ENCODE results near the gene SLC5A4.
"Not testable (repeated sequence)": the region's sequence is repeated elsewhere in the genome, so short reads cannot be mapped to it uniquely, and the experiment has no call there.

The SLC5A4 gene

GRCh38 chr22:32267011-32267410 is 11.9 kb upstream of the SLC5A4 start:
- no peak for DNase-seq (ENCODE audit: low read depth)
- H3K4me3 ChIP-seq (ENCODE audit: low read depth, low read length): no peak overlapping the region
- TF ChIP-seq CTCF (conservative IDR thresholded peaks at IDR 0.05; ENCODE audit: low read depth, low read length): no peak

GRCh38 chr22:32265882-32266767 is 11.0 kb upstream of the SLC5A4 start:
- peak; percentile 94 for TF ChIP-seq CTCF (conservative IDR thresholded peaks at IDR 0.05; ENCODE audit: low read depth, low read length)
- no peak overlapping the region for H3K4me3 ChIP-seq (ENCODE audit: low read depth, low read length)
- DNase-seq (ENCODE audit: low read depth): peak; percentile 81

- not testable (repeated sequence) for H3K4me3 ChIP-seq (ENCODE audit: low read depth, low read length); DNase-seq (ENCODE audit: low read depth)
Measured at GRCh38 chr22:32263678-32264077, 8.5 kb upstream of the SLC5A4 start.

- no peak for DNase-seq (ENCODE audit: low read depth)
- no peak for TF ChIP-seq CTCF (conservative IDR thresholded peaks at IDR 0.05; ENCODE audit: low read depth, low read length)
Measured at GRCh38 chr22:32261306-32261705, 6.2 kb upstream of the SLC5A4 start.

GRCh38 chr22:32258791-32259190 is 3.6 kb upstream of the SLC5A4 start:
- no peak overlapping the region for H3K4me3 ChIP-seq (ENCODE audit: low read depth, low read length)
- no peak for DNase-seq (ENCODE audit: low read depth)
- no peak for TF ChIP-seq CTCF (conservative IDR thresholded peaks at IDR 0.05; ENCODE audit: low read depth, low read length)

More at GRCh38 chr22:32261306-32261705, 6.2 kb upstream of the SLC5A4 start:
- H3K4me3 ChIP-seq (ENCODE audit: low read depth, low read length): no peak overlapping the region

- DNase-seq (ENCODE audit: low read depth): peak; percentile 6
- no peak for TF ChIP-seq CTCF (conservative IDR thresholded peaks at IDR 0.05; ENCODE audit: low read depth, low read length)
- no peak overlapping the region for H3K4me3 ChIP-seq (ENCODE audit: low read depth, low read length)
Measured at GRCh38 chr22:32255726-32256125, 579 bp upstream of the SLC5A4 start.

GRCh38 chr22:32249231-32249630 is 5.9 kb downstream of the SLC5A4 start:
- TF ChIP-seq CTCF (conservative IDR thresholded peaks at IDR 0.05; ENCODE audit: low read depth, low read length): no peak
- H3K4me3 ChIP-seq (ENCODE audit: low read depth, low read length): no peak overlapping the region

More at GRCh38 chr22:32249231-32249630, 5.9 kb downstream of the SLC5A4 start:
- no peak for DNase-seq (ENCODE audit: low read depth)
